Naive thymus-derived CD8-positive, alpha-beta T cell (primary cell): ENCODE results near the gene PPP1R14C. TPM values are rescaled to one million over a fixed set of nuclear protein-coding genes. Genes with fewer than 3 reads are reported as not detected.
"Not testable (repeated sequence)": the region's sequence is repeated elsewhere in the genome, so short reads cannot be mapped to it uniquely, and the experiment has no call there.

Source experiments
- ATAC-seq, 2 donors: fragments of 150-1000 bp; cut with Tn5 transposase in 1 of 2; sonication (Bioruptor Pico), chemical (Tn5 transposase) in 1 of 2; 1 replicate in 1 of 2; 2 replicates in 1 of 2; pipeline ENCODE4 v1.10.0; 2021; ENCODE audit warnings: mild to moderate bottlenecking in 2 of 2, moderate library complexity in 2 of 2
- POLR2A ChIA-PET: fragments of 350-600 bp; sonication (Branson Sonifier 250); formaldehyde crosslinking; loops from one replicate; lab custom pipeline; 2021; ENCODE audit warnings: antibody characterized with exemption; lab: Charles Lee
- DNase-seq, 10 donors: peaks; one replicate each; pipeline versions ENCODE4 v3.0.0 to v3.0.0-alpha.2; 2020 to 2022
- H3K27ac Mint-ChIP-seq, 10 donors: one replicate each; pipeline ENCODE4 v1.8.0; 2020 to 2022; ENCODE audit warnings: mild to moderate bottlenecking in 10 of 10, mixed read lengths in 10 of 10, moderate library complexity in 4 of 10, inconsistent platforms in 1 of 10
- H3K27me3 Mint-ChIP-seq, 5 donors: one replicate each; pipeline ENCODE4 v1.8.0; 2021 to 2022; ENCODE audit warnings: mixed read lengths in 5 of 5
- H3K36me3 Mint-ChIP-seq, 3 donors: one replicate each; pipeline ENCODE4 v1.8.0; 2020 to 2022; ENCODE audit warnings: mixed read lengths in 3 of 3, mild to moderate bottlenecking in 2 of 3, inconsistent platforms in 1 of 3
- H3K4me1 Mint-ChIP-seq, 4 donors: one replicate each; pipeline ENCODE4 v1.8.0; 2021 to 2022; ENCODE audit warnings: mixed read lengths in 4 of 4
- H3K4me3 Mint-ChIP-seq, 10 donors: one replicate each; pipeline ENCODE4 v1.8.0; 2020 to 2022; ENCODE audit warnings: mild to moderate bottlenecking in 10 of 10, mixed read lengths in 10 of 10, moderate library complexity in 6 of 10, inconsistent platforms in 1 of 10
- H3K9me3 Mint-ChIP-seq, 9 donors: one replicate each; pipeline ENCODE4 v1.8.0; 2020 to 2022; ENCODE audit warnings: mixed read lengths in 9 of 9, mild to moderate bottlenecking in 3 of 9, inconsistent platforms in 1 of 9, moderate library complexity in 1 of 9
- polyA plus RNA-seq, 3 donors: library from polyadenylated mRNA; unstranded; fragments of 300-500 nt; fragmentation: Illumina TruSeq; gene quantifications; one replicate each; pipeline ENCODE4 v1.2.3, GENCODE V29; 2021
- total RNA-seq, 8 experiments: library from RNA in 2 of 8; stranded (reverse) in 2 of 8; gene quantifications; one replicate each; pipeline ENCODE4 v1.2.3 and lab custom pipeline; 2021 to 2026

Gene PPP1R14C
- total and polyA plus RNA-seq, 5 experiments from 2014 or later = 0.24 TPM; not detected in 4

- Mint-ChIP-seq H3K27me3 (peaks cover 0 to 8% (median 4%) of the 10 kb centered on the region in 5 donors), H3K27ac (no peak overlapping the region), H3K4me3 (no peak overlapping the region), H3K9me3 (peaks cover 0 to 3% (median 1%) of the 10 kb centered on the region in 9 donors), H3K4me1 (peaks cover 0 to 8% (median 2%) of the 10 kb centered on the region in 4 donors), H3K36me3 (peaks cover 0 to 2% (median 0%) of the 10 kb centered on the region in 3 donors)
- POLR2A ChIA-PET = no interaction called here
- no peak for ATAC-seq
- no peak for DNase-seq
Observed at GRCh38 chr6:150238846-150239407, 96.1 kb downstream of the PPP1R14C start.

- H3K9me3 Mint-ChIP-seq, POLR2A ChIA-PET, H3K27ac Mint-ChIP-seq, H3K36me3 Mint-ChIP-seq, H3K4me3 Mint-ChIP-seq, H3K27me3 Mint-ChIP-seq, ATAC-seq, DNase-seq, H3K4me1 Mint-ChIP-seq: not testable (repeated sequence)
Observed at GRCh38 chr6:150241756-150242155, 98.9 kb downstream of the PPP1R14C start.

GRCh38 chr6:150243620-150244314 is 100.9 kb downstream of the PPP1R14C start:
- Mint-ChIP-seq H3K4me3 (no peak overlapping the region), H3K27ac (no peak overlapping the region), H3K4me1 (no peaks in the 10 kb centered on the region), H3K27me3 (peaks cover 0 to 3% (median 0%) of the 10 kb centered on the region in 5 donors), H3K36me3 (peaks cover 0 to 2% (median 0%) of the 10 kb centered on the region in 3 donors), H3K9me3 (peaks cover 4 to 18% (median 8%) of the 10 kb centered on the region in 9 donors)
- POLR2A ChIA-PET = interaction anchor here (0.7 kb wide), 1 partner anchor 9 kb away, joined by 3 read pairs; no protein-coding TSS in a partner anchor
- DNase-seq (no peak), ATAC-seq (no peak)

GRCh38 chr6:150245148-150245935 is 102.5 kb downstream of the PPP1R14C start:
- peaks cover 2 to 20% (median 7%) of the 10 kb centered on the region in 9 donors for H3K9me3 Mint-ChIP-seq
- ATAC-seq (no peak), DNase-seq (no peak)
- H3K36me3 Mint-ChIP-seq = no peaks in the 10 kb centered on the region
- POLR2A ChIA-PET = no interaction called here
- no peak overlapping the region for H3K27ac Mint-ChIP-seq
- H3K4me3 Mint-ChIP-seq = no peak overlapping the region
- peaks cover 0 to 3% (median 0%) of the 10 kb centered on the region in 5 donors for H3K27me3 Mint-ChIP-seq
- H3K4me1 Mint-ChIP-seq = no peaks in the 10 kb centered on the region

- Mint-ChIP-seq H3K4me1 (no peaks in the 10 kb centered on the region), H3K36me3 (no peaks in the 10 kb centered on the region), H3K27ac (no peak overlapping the region), H3K9me3 (peaks cover 4 to 20% (median 7%) of the 10 kb centered on the region in 9 donors), H3K4me3 (no peak overlapping the region), H3K27me3 (peaks cover 0 to 11% (median 2%) of the 10 kb centered on the region in 5 donors)
- DNase-seq (no peak), ATAC-seq (no peak)
- POLR2A ChIA-PET = no interaction called here
Observed at GRCh38 chr6:150247803-150248202, 105.0 kb downstream of the PPP1R14C start.

- H3K36me3 Mint-ChIP-seq = no peaks in the 10 kb centered on the region
- POLR2A ChIA-PET = no interaction called here
Observed at GRCh38 chr6:150248300-150248699, 105.5 kb downstream of the PPP1R14C start.

GRCh38 chr6:150249261-150249660 is 106.4 kb downstream of the PPP1R14C start:
- H3K9me3 Mint-ChIP-seq = peaks cover 4 to 20% (median 7%) of the 10 kb centered on the region in 9 donors
- H3K36me3 Mint-ChIP-seq = no peaks in the 10 kb centered on the region
- no peak overlapping the region for H3K27ac Mint-ChIP-seq
- POLR2A ChIA-PET = no interaction called here
- ATAC-seq (no peak), DNase-seq (no peak)
- no peaks in the 10 kb centered on the region for H3K4me1 Mint-ChIP-seq
- peaks cover 0 to 8% (median 2%) of the 10 kb centered on the region in 5 donors for H3K27me3 Mint-ChIP-seq
- H3K4me3 Mint-ChIP-seq = no peak overlapping the region

More at GRCh38 chr6:150248300-150248699, 105.5 kb downstream of the PPP1R14C start:
- H3K4me1 Mint-ChIP-seq = no peaks in the 10 kb centered on the region
- no peak for ATAC-seq
- H3K27ac Mint-ChIP-seq = no peak overlapping the region
- peaks cover 4 to 20% (median 7%) of the 10 kb centered on the region in 9 donors for H3K9me3 Mint-ChIP-seq
- H3K4me3 Mint-ChIP-seq = no peak overlapping the region
- DNase-seq = no peak
- H3K27me3 Mint-ChIP-seq = peaks cover 0 to 11% (median 2%) of the 10 kb centered on the region in 5 donors

- H3K9me3 Mint-ChIP-seq = peaks cover 4 to 20% (median 7%) of the 10 kb centered on the region in 9 donors
- no peak for DNase-seq
- ATAC-seq = no peak
- peaks cover 4 to 9% (median 7%) of the 10 kb centered on the region in 5 donors for H3K27me3 Mint-ChIP-seq
- POLR2A ChIA-PET = no interaction called here
- no peaks in the 10 kb centered on the region for H3K36me3 Mint-ChIP-seq
- no peak overlapping the region for H3K27ac Mint-ChIP-seq
- no peaks in the 10 kb centered on the region for H3K4me1 Mint-ChIP-seq
- H3K4me3 Mint-ChIP-seq = no peak overlapping the region
Observed at GRCh38 chr6:150250826-150251225, 108.0 kb downstream of the PPP1R14C start.

GRCh38 chr6:150251566-150252186 is 108.8 kb downstream of the PPP1R14C start:
- Mint-ChIP-seq H3K4me3 (no peak overlapping the region), H3K27me3 (peaks cover 8 to 16% (median 10%) of the 10 kb centered on the region in 5 donors), H3K9me3 (peaks cover 4 to 20% (median 7%) of the 10 kb centered on the region in 9 donors), H3K36me3 (no peaks in the 10 kb centered on the region), H3K27ac (no peak overlapping the region), H3K4me1 (no peaks in the 10 kb centered on the region)
- DNase-seq (no peak), ATAC-seq (no peak)
- POLR2A ChIA-PET = no interaction called here

- peaks cover 0 to 11% (median 4%) of the 10 kb centered on the region in 9 donors for H3K9me3 Mint-ChIP-seq
- H3K4me3 Mint-ChIP-seq = no peak overlapping the region
- peaks cover 8 to 18% (median 10%) of the 10 kb centered on the region in 5 donors for H3K27me3 Mint-ChIP-seq
- POLR2A ChIA-PET = interaction anchor here (0.5 kb wide), 1 partner anchor 10 kb away, joined by 3 read pairs; no protein-coding TSS in a partner anchor
- no peak for DNase-seq
- H3K36me3 Mint-ChIP-seq = no peaks in the 10 kb centered on the region
- no peaks in the 10 kb centered on the region for H3K4me1 Mint-ChIP-seq
- no peak for ATAC-seq
- H3K27ac Mint-ChIP-seq = no peak overlapping the region
Observed at GRCh38 chr6:150252714-150253444, 110.0 kb downstream of the PPP1R14C start.

GRCh38 chr6:150253489-150253888 is 110.6 kb downstream of the PPP1R14C start:
- POLR2A ChIA-PET = no interaction called here
- H3K36me3 Mint-ChIP-seq = no peaks in the 10 kb centered on the region
- peaks cover 8 to 18% (median 10%) of the 10 kb centered on the region in 5 donors for H3K27me3 Mint-ChIP-seq
- no peak for ATAC-seq
- H3K27ac Mint-ChIP-seq = no peak overlapping the region
- no peak overlapping the region for H3K4me3 Mint-ChIP-seq
- peaks cover 0 to 5% (median under 1%) of the 10 kb centered on the region in 9 donors for H3K9me3 Mint-ChIP-seq
- DNase-seq = no peak
- no peaks in the 10 kb centered on the region for H3K4me1 Mint-ChIP-seq

GRCh38 chr6:150254770-150255169 is 111.9 kb downstream of the PPP1R14C start:
- Mint-ChIP-seq H3K36me3 (no peaks in the 10 kb centered on the region), H3K27me3 (peaks cover 11 to 23% (median 12%) of the 10 kb centered on the region in 5 donors), H3K4me1 (no peaks in the 10 kb centered on the region), H3K27ac (no peak overlapping the region), H3K9me3 (peaks cover 0 to 2% (median 0%) of the 10 kb centered on the region in 9 donors), H3K4me3 (no peak overlapping the region)
- DNase-seq (no peak), ATAC-seq (no peak)
- POLR2A ChIA-PET = no interaction called here
